ENCODE measurements around the gene KIR2DL4.
"Not testable (repeated sequence)": the region's sequence is repeated elsewhere in the genome, so short reads cannot be mapped to it uniquely, and the experiment has no call there.

KIR2DL4 gene

DNA sequence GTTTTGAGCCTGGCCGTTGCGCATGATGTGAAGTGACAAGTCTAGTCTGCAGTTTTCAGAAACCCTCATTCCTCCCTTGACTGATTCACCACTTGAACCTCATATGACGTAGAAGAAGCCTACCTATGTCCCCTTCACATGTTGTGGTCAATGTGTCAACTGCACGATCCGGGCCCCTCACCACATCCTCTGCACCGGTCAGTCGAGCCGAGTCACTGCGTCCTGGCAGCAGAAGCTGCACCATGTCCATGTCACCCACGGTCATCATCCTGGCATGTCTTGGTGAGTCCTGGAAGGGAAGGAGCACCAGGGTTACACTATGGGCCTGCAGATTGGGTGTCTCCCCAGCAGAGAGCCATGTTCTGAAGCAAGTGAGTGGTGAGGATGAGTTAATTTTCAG, at the start of gene KIR2DL4:
Gene KIR2DL4, plus strand, starts transcription at position 201 of the 400 bp plus-strand sequence. Its CDS starts 42 bp downstream, at position 243.
- no peak for DNase-seq (ENCODE audit: low spot score)

DNA sequence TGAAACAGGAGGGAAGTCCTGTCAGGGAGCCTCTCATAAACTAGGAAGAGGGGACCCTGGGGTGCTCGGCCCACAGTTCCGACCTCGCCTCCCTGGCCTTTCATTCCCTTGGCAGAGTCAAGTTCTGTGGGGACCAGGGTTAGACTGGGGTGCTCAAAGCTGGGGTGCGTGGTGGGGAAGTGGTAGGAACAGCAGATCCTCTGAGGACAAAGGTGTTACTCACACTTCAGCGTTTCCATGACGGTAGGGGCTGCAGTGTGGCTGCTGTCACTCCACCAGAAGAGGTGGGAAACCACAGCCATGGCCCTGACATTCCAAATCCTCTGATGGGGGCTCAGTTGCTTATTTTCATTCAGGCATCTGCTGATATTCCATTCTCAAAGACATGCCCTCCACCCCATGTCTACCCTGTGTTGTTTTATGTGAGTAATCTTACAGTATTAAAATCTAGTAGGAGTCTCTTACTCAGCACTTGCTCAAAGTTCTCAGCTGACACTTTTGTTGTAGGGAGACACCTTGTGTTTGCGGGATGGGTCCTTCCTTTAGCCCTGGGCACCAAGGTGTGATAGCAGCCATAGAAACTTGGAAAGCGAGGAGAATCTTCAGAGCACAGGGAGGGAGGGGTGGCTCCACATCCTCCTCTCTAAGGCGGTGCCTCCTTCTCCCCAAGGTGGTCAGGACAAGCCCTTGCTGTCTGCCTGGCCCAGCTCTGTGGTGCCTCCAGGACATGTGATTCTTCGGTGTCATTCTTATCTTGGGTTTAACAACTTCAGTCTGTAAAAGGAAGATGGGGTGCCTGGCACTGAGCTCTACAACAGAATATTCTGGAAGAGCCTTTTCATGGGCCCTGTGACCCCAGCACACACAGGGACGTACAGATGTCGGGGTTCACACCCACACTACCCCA, 47.0 kb upstream of the KIR2DL4 start:
- not testable (repeated sequence) for DNase-seq (ENCODE audit: low spot score)

DNA sequence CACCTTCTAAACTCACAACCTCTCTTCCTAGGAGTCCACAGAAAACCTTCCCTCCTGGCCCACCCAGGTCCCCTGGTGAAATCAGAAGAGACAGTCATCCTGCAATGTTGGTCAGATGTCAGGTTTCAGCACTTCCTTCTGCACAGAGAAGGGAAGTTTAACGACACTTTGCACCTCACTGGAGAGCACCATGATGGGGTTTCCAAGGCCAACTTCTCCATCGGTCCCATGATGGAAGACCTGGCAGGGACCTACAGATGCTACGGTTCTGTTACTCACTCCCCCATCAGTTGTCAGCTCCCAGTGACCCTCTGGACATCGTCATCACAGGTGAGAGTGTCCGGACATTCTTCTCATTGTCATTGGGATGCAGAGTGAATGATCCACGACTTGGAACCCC, 44.8 kb upstream of the KIR2DL4 start:
- not testable (repeated sequence) for DNase-seq (ENCODE audit: low spot score)

DNA sequence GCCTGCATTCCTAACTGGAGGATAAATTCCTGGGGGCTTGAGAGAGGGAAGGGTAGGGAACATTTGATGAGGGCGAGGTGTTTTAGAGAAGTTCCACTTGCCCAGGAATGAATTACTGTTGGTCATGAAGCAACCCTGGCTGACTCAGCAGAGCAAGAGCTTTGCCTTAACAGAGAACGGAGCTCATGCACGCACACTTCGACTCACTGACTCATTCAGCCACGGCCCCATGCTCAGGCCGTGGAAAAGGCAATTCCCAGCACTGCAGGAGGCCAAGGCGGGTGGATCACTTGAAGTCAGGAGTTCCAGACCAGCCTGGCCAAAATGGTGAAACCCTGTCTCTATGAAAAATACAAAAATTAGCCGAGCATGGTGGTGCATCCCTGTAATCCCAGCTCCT, 39.2 kb upstream of the KIR2DL4 start:
- DNase-seq (ENCODE audit: low spot score) = not testable (repeated sequence)

DNA sequence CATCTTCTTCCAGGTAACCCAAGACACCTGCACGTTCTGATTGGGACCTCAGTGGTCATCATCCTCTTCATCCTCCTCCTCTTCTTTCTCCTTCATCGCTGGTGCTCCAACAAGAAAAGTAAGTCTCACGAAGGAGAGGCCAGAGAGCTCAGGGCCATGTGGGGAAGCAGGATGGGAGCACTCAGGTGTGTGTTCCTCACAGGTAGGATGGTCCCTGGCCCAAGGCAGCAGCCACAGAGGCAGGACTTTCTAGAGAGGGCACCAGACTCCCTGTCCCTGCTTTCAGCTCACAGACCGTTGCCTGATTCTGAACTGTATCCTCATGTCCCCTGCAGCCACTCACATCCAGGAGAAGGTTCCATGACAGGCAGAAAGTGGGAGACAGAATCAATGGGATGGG, 36.9 kb upstream of the KIR2DL4 start:
- DNase-seq (ENCODE audit: low spot score) = not testable (repeated sequence)

DNA sequence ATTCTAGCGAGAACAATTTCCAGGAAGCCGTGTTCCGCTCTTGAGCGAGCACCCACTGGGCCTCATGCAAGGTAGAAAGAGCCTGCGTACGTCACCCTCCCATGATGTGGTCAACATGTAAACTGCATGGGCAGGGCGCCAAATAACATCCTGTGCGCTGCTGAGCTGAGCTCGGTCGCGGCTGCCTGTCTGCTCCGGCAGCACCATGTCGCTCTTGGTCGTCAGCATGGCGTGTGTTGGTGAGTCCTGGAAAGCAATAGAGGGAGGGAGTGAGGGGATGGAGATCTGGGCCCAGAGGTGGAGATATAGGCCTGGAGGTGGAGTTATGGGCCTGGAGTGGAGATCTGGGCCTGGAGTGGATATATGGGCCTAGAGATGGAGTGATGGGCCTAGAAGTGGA, 33.8 kb upstream of the KIR2DL4 start, which contains the start of gene KIR2DL1:
Gene KIR2DL1, plus strand, starts transcription at position 148 of the 400 bp plus-strand sequence. Its CDS starts 58 bp downstream, at position 206.
- not testable (repeated sequence) for DNase-seq (ENCODE audit: low spot score)

DNA sequence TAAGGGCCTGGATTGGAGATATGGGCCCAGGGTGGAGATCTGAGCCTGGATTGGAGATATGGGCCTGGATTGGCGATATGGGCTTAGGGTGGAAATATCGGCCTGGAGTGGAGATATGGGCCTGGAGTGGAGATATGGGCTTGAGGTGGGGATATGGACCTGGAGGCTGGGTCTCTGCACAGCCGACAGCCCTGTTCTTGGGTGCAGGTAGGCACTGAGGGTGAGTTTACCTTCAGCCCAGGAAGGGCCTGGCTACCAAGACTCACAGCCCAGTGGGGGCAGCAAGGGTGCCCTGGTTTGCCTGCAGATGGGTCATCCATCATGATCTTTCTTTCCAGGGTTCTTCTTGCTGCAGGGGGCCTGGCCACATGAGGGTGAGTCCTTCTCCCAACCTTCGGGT, 32.9 kb upstream of the KIR2DL4 start:
- not testable (repeated sequence) for DNase-seq (ENCODE audit: low spot score)

DNA sequence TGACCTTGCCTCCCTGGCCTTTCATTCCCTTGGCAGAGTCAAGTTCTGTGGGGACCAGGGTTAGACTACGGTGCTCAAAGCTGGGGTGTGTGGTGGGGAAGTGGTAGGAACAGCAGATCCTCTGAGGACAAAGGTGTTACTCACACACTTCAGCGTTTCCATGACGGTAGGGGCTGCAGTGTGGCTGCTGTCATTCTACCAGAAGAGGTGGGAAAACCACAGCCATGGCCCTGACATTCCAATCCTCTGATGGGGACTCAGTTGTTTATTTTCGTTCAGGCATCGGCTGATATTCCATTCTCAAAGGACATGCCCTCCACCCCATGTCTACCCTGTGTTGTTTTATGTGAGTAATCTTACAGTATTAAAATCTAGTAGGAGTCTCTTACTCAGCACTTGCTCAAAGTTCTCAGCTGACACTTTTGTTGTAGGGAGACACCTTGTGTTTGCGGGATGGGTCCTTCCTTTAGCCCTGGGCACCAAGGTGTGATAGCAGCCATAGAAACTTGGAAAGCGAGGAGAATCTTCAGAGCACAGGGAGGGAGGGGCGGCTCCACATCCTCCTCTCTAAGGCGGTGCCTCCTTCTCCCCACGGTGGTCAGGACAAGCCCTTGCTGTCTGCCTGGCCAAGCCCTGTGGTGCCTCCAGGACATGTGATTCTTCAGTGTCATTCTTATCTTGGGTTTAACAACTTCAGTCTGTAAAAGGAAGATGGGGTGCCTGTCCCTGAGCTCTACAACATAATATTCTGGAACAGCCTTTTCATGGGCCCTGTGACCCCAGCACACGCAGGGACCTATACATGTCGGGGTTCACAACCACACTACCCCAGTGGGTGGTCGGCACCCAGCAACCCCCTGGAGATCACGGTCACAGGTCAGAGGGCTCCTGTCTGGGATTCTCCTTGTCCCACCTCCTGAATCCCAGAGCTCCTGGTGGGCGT, 32.1 kb upstream of the KIR2DL4 start:
- DNase-seq (ENCODE audit: low spot score) = not testable (repeated sequence)

DNA sequence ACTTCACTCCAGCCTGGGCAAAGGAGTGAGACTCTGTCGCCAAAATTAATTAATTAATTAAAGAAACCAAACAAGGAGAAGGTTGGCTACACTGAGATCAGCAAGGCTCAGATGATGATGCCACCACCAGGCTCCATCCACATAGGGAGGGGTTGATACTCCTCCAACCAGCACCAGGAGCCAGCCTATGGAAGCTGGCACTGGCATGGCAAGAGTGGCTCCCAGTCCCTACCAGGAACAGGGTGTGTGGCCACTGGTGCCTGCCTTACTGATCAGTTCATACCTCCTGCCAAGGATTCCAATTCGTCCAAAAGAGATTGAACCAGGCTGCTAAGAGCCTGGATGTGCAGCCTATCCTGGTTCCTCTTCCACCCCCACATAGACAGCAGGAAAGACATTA, 30.7 kb upstream of the KIR2DL4 start:
- not testable (repeated sequence) for DNase-seq (ENCODE audit: low spot score)

DNA sequence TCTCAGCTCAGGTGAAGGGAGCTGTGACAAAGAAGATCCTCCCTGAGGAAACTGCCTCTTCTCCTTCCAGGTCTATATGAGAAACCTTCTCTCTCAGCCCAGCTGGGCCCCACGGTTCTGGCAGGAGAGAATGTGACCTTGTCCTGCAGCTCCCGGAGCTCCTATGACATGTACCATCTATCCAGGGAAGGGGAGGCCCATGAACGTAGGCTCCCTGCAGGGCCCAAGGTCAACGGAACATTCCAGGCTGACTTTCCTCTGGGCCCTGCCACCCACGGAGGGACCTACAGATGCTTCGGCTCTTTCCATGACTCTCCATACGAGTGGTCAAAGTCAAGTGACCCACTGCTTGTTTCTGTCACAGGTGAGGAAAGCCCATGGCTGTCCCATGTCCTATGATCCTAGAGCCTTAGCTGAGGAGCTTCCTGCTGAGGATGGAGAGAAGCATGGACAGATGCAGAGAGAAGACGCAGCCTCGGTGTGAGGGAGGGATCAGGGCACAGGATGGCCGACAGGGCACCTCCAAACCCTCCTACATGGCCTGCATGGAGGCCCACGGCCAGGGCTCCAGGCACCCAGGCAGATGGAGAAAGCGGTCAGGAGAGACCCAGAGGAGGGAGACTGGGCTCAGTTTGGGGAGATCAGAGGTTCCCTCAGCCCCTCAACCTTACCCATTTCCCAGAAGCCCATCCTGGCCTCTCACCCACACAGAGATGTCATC, 28.2 kb upstream of the KIR2DL4 start:
- not testable (repeated sequence) for DNase-seq (ENCODE audit: low spot score)

DNA sequence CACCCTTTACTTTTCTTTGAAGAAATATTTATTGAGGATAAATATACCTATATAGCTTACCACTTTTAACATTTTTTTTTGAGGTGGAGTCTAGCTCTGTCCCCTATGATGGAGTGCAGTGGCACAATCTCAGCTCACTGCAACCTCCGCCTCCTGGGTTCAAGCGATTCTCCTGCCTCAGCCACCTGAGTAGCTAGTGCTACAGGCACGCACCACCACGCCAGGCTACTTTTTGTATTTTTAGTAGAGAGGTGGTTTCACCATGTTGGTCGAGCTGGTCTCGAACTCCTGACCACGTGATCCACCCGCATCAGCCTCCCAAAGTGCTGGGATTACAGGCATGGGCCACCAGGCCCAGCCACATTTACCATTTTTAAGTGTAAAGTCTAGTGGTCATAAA, 27.6 kb upstream of the KIR2DL4 start:
- not testable (repeated sequence) for DNase-seq (ENCODE audit: low spot score)

DNA sequence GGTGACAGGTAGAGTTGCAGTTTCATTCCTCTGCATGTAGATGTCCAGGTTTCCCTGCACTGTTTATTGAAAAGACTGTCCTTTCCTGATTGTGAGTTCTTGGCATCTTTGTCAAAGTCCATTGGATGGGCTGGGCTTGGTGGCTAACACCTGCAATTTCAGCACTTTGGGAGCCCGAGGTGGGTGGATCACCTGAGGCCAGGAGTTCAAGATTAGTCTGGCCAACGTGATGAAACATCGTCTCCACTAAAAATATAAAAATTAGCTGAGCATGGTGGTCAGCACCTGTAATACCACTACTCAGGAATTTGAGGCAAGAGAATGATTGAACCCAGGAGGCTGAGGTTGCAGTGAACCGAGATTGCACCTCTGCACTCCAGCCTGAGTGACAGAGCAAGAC, 25.6 kb upstream of the KIR2DL4 start:
- DNase-seq (ENCODE audit: low spot score) = not testable (repeated sequence)

DNA sequence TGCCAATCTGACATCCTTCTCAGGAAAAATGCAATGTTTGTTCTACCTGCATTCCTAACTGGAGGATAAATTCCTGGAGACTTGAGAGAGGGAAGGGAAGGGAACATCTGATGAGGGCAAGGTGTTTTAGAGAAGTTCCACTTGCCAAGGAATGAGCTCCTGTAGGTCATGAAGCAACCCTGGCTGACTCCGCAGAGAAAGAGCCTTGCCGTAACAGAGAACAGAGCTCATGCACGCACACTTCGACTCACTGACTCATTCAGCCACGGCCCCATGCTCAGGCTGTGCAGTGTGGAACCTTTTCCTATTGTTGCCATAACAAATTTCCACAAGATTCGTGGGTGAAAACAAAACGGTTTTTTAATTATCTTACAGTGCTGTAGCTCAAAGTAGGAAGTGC, 24.5 kb upstream of the KIR2DL4 start:
- DNase-seq (ENCODE audit: low spot score) = not testable (repeated sequence)

DNA sequence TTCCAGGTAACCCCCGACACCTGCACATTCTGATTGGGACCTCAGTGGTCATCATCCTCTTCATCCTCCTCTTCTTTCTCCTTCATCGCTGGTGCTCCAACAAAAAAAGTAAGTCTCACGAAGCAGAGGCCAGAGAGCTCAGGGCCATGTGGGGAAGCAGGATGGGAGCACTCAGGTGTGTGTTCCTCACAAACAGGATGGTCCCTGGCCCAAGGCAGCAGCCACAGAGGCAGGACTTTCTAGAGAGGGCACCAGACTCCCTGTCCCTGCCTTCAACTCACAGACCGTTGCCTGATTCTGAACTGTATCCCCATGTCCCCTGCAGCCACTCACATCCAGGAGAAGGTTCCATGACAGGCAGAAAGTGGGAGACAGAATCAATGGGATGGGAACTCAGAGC, 20.5 kb upstream of the KIR2DL4 start:
- not testable (repeated sequence) for DNase-seq (ENCODE audit: low spot score)

DNA sequence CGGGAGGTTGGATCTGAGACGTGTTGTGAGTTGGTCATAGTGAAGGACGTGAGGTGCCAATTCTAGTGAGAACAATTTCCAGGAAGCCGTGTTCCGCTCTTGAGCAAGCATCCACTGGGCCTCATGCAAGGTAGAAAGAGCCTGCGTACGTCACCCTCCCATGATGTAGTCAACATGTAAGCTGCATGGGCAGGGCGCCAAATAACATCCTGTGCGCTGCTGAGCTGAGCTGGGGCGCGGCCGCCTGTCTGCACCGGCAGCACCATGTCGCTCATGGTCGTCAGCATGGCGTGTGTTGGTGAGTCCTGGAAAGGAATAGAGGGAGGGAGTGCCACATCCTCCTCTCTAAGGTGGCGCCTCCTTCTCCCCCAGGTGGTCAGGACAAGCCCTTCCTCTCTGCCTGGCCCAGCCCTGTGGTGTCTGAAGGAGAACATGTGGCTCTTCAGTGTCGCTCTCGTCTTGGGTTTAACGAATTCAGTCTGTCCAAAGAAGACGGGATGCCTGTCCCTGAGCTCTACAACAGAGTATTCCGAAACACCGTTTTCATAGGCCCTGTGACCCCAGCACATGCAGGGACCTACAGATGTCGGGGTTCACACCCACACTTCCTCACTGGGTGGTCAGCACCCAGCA, 17.2 kb upstream of the KIR2DL4 start:
- not testable (repeated sequence) for DNase-seq (ENCODE audit: low spot score)

DNA sequence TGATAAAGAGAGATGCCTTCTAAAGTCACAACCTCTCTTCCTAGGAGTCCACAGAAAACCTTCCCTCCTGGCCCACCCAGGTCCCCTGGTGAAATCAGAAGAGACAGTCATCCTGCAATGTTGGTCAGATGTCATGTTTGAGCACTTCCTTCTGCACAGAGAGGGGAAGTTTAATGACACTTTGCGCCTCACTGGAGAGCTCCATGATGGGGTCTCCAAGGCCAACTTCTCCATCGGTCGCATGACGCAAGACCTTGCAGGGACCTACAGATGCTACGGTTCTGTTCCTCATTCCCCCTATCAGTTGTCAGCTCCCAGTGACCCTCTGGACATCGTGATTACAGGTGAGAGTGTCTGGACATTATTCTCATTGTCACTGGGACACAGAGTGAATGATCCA, 15.3 kb upstream of the KIR2DL4 start:
- not testable (repeated sequence) for DNase-seq (ENCODE audit: low spot score)

DNA sequence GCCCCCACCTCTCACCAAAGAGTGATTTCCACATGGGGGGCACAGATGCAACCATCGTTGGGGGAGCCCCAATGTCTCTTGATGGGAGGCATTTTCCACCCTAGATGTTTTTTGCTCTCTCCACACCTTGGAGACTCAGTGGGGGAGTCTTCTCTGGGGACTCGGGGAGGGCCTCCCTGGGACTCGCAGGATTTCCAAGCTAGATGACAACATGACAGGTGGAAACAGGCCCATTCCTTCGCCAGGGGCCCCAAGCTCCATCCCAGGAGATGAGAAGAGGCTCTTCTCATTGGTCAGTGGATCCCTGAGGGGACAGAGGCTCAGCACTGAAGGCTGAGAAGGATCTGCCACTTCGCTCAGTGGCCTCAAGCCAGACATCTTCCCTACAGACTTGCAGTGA, 12.7 kb upstream of the KIR2DL4 start:
- no peak for DNase-seq (ENCODE audit: low spot score)

DNA sequence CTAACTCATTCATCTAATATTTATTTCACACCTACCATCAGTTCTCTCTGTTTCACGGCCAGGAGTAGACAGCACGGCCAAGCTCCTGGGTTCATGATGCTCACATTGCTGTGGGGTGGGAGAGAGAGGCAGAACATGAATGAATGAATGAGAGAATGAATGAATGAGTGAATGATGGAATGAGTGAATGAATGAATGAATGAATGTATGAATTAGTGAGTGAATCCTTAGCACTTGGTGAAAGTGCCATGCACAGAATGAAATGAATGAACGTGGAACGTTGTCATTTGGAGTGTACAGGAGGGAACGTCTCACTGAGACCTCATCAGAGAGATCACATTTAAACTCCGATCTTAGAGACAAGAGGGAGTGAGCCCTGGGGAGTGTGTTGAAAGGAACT, 11.9 kb upstream of the KIR2DL4 start:
- DNase-seq (ENCODE audit: low spot score) = no peak

DNA sequence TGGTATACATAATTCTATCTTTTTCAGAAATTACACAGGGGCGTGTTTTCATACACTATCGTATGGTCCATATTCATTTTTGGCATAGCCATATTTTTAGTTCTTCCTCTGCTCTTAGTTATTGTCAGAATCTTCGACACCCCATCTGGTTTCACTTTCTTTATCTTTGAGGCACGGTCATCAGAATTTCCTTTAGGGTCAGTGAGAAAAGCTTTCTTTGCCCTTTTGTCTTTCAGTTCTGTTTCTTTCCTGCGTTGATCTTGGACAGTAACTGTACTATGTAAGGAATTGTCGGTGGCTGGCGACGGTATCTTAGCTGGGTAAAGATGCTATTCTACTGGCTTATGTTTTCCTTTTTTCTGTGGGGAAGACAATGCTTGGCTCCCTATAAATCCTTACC, 10.6 kb upstream of the KIR2DL4 start:
- DNase-seq (ENCODE audit: low spot score) = no peak

DNA sequence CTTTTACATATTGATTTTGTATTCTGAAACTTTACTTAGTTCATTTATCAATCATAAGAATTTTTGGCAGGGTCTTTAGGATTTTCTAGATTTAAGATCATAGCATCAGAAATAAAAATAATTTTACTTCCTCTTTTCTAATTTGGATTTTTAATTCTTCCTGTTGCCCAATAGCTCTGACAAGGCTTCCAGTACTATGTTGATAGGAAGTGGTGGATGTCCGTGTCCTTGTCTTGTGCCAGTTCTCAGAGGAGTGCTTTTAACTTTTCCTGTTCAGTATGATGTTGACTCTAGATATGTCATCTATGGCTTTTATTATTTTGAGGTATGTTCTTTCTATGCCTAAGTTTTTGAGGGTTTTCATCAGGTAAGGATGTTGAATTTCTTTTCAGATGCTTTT, 7.7 kb upstream of the KIR2DL4 start:
- DNase-seq (ENCODE audit: low spot score) = no peak

DNA sequence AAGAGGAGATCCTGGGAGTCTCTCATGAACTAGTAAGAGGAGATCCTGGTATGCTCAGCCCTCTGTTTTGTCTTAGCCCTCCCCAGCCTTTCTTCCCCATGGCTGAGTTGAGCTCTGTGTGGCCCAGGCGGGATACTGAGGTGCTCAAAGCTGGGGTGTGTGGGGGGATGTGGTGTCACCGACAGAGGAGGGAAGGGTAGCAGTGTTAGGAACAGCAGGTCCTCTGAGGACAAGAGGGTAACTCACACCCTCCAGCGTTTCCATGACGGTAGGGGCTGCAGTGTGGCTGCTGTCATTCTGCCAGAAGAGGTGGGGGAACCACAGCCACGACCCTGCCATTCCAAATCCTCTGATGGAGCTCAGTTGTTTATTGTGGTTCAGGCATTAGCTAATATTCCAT, 691 bp downstream of the KIR2DL4 start:
- no peak for DNase-seq (ENCODE audit: low spot score)
